Thyroid gland (tissue), 4 donors: ENCODE data around the gene ETFB. TPM values are rescaled to one million over a fixed set of nuclear protein-coding genes. Genes with fewer than 3 reads are reported as not detected.

Experiments used
- DNase-seq, 2 donors: peaks; one replicate each; pipeline ENCODE4 v3.0.0-alpha.2; 2019
- H3K27ac ChIP-seq, 3 donors: fragments of 200-600 bp; sonication (generic); 1 replicate in 2 of 3; 2 replicates in 1 of 3; pipeline ENCODE4 v1.5.1; 2016 to 2019; ENCODE audit warnings: mild to moderate bottlenecking in 1 of 3, moderate library complexity in 1 of 3
- H3K27me3 ChIP-seq: fragments of 200-600 bp; sonication (generic); one replicate; pipeline ENCODE4 v1.5.1; 2019
- H3K36me3 ChIP-seq, 2 donors: fragments of 200-600 bp; sonication (generic); one replicate each; pipeline ENCODE4 v1.5.1; 2016 to 2019
- H3K4me1 ChIP-seq, 2 donors: fragments of 200-600 bp; sonication (generic); one replicate each; pipeline ENCODE4 v1.5.1; 2017 to 2019
- H3K4me3 ChIP-seq, 3 donors: fragments of 200-600 bp; sonication (generic); replicated peaks in 1 of 3; 1 replicate in 2 of 3; 2 replicates in 1 of 3; pipeline ENCODE4 v1.5.1; 2016; ENCODE audit warnings: mild to moderate bottlenecking in 1 of 3
- H3K9me3 ChIP-seq: fragments of 200-600 bp; sonication (generic); one replicate; pipeline ENCODE4 v1.5.1; 2017
- CTCF ChIP-seq, 6 experiments: fragments of 200-600 bp in 3 of 6; fragments of 450-650 bp in 3 of 6; sonication (generic) in 3 of 6; IDR thresholded peaks; one replicate each; pipeline ENCODE4 v1.5.1; 2016 to 2019; ENCODE audit warnings: antibody characterized with exemption in 6 of 6, mild to moderate bottlenecking in 2 of 6, inconsistent platforms in 1 of 6, moderate library complexity in 1 of 6
- POLR2A ChIP-seq, 2 donors: fragments of 450-650 bp; IDR thresholded peaks; one replicate each; pipeline ENCODE4 v1.6.1; 2017; ENCODE audit warnings: antibody characterized with exemption in 2 of 2, mild to moderate bottlenecking in 2 of 2, moderate library complexity in 1 of 2
- WGBS, 2 donors: methylation state at CpG; one replicate each; pipeline ENCODE4 v1.1.5; 2017; 5-methylcytosine and 5-hydroxymethylcytosine counted together
- intact Hi-C: fragments of 100-400 bp; cut with DNase I; formaldehyde crosslinking; loops from one replicate; pipeline ENCODE4 v1.15.1; 2023
- total RNA-seq, 4 donors: library from RNA; depleted of rRNA; stranded (reverse); fragments of >200 nt; gene quantifications; one replicate each; pipeline ENCODE4 v1.2.3, GENCODE V29; 2016

Gene ETFB
- total RNA-seq, 4 donors from 2014 or later, result 73.1 to 177 (median 129) TPM

GRCh38 chr19:51392701-51393100 lies 26.5 kb upstream of the ETFB start:
- 71 to 89% methylated on average over 1 of the region's 1 CpG for WGBS, 2 donors
- no peaks in the 10 kb centered on the region for H3K36me3 ChIP-seq
- peaks cover 5 to 10% of the 10 kb centered on the region in 2 donors for H3K4me1 ChIP-seq
- H3K9me3 ChIP-seq, result no peaks in the 10 kb centered on the region
- intact Hi-C loops, result loop anchor here (10.0 kb wide), 1 partner anchor 48 kb away; the partner anchor contains the start of gene VSIG10L
- no peak for TF ChIP-seq CTCF (IDR thresholded peaks at IDR 0.05)
- TF ChIP-seq POLR2A (IDR thresholded peaks at IDR 0.05), result no peak
- DNase-seq, result no peak
- no peak overlapping the region for H3K27ac ChIP-seq
- H3K27me3 ChIP-seq, result no peaks in the 10 kb centered on the region
- no peak overlapping the region for H3K4me3 ChIP-seq

- TF ChIP-seq CTCF (IDR thresholded peaks at IDR 0.05) (no peak), POLR2A (IDR thresholded peaks at IDR 0.05) (no peak)
- Histone ChIP-seq H3K9me3 (no peaks in the 10 kb centered on the region), H3K4me3 (no peak overlapping the region), H3K4me1 (peaks cover 5 to 10% of the 10 kb centered on the region in 2 donors), H3K27me3 (no peaks in the 10 kb centered on the region), H3K27ac (no peak overlapping the region), H3K36me3 (no peaks in the 10 kb centered on the region)
- no peak for DNase-seq
- intact Hi-C loops, result loop anchor here (10.0 kb wide), 1 partner anchor 46 kb away; the partner anchor contains the start of gene VSIG10L
- 68 to 71% methylated on average over 8 of the region's 8 CpGs for WGBS, 2 donors
Measured at GRCh38 chr19:51391073-51391611, 25.0 kb upstream of the ETFB start.

- TF ChIP-seq CTCF (IDR thresholded peaks at IDR 0.05) (no peak), POLR2A (IDR thresholded peaks at IDR 0.05) (no peak)
- no peaks in the 10 kb centered on the region for H3K27me3 ChIP-seq
- H3K27ac ChIP-seq, result no peak overlapping the region
- H3K4me3 ChIP-seq, result no peak overlapping the region
- intact Hi-C loops, result no loop called here
- H3K9me3 ChIP-seq, result no peaks in the 10 kb centered on the region
- 78 to 83% methylated on average over 10 of the region's 14 CpGs for WGBS, 2 donors
- H3K4me1 ChIP-seq, result peaks cover 0 to 3% of the 10 kb centered on the region in 2 donors
- no peaks in the 10 kb centered on the region for H3K36me3 ChIP-seq
- no peak for DNase-seq
Measured at GRCh38 chr19:51389143-51389542, 23.0 kb upstream of the ETFB start.

GRCh38 chr19:51387924-51388389 lies 21.8 kb upstream of the ETFB start, which contains the start of gene LIM2:
Gene LIM2 (minus strand): TSS chr19:51387974. CDS start chr19:51387443, 531 bp downstream.
- Histone ChIP-seq H3K27me3 (no peaks in the 10 kb centered on the region), H3K9me3 (no peaks in the 10 kb centered on the region), H3K27ac (no peak within 1 kb of the TSS), H3K36me3 (no peaks in the 10 kb centered on the region), H3K4me3 (no peak within 1 kb of the TSS), H3K4me1 (no peaks in the 10 kb centered on the region)
- intact Hi-C loops, result no loop called here
- TF ChIP-seq CTCF (IDR thresholded peaks at IDR 0.05) (no peak), POLR2A (IDR thresholded peaks at IDR 0.05) (no peak)
- DNase-seq, result no peak
- WGBS, 2 donors, result 73 to 79% methylated on average over 13 of the region's 15 CpGs

GRCh38 chr19:51386882-51387520 lies 20.8 kb upstream of the ETFB start:
- intact Hi-C loops, result no loop called here
- TF ChIP-seq POLR2A (IDR thresholded peaks at IDR 0.05) (no peak), CTCF (IDR thresholded peaks at IDR 0.05) (no peak)
- Histone ChIP-seq H3K36me3 (no peaks in the 10 kb centered on the region), H3K27ac (no peak overlapping the region), H3K4me1 (no peaks in the 10 kb centered on the region), H3K9me3 (no peaks in the 10 kb centered on the region), H3K4me3 (no peak overlapping the region), H3K27me3 (no peaks in the 10 kb centered on the region)
- no peak for DNase-seq
- WGBS, 2 donors, result 87 to 89% methylated on average over 9 to 14 of the region's 14 CpGs
